HepG2 (cell line): ENCODE results near the gene NRL. TPM values are rescaled to one million over a fixed set of nuclear protein-coding genes. Genes with fewer than 3 reads are reported as not detected.

Experiments used
- ATAC-seq: fragments of 200-7000 bp; cut with Tn5 transposase; 3 replicates; pipeline ENCODE4 v1.9.1; 2020; ENCODE audit warnings: mild to moderate bottlenecking, moderate library complexity
- BruUV-seq: library from RNA; stranded (reverse); fragments of 400-500 nt; replicated peaks from 2 replicates; lab custom pipeline; 2021; lab: Mats Ljungman, UMichigan
- CTCF ChIA-PET: fragments of 300-600 bp; formaldehyde crosslinking; extraction: SDS; loops from one replicate; lab custom pipeline; 2021; ENCODE audit warnings: low total read pairs, inconsistent platforms, low intra/inter-chr PET ratio; lab: Yijun Ruan, JAX
- POLR2A ChIA-PET: fragments of 350-600 bp; sonication (Branson Sonifier 250); formaldehyde crosslinking; loops from one replicate; lab custom pipeline; 2020; ENCODE audit warnings: antibody characterized with exemption, inconsistent platforms; lab: Yijun Ruan, JAX
- DNase-seq: peaks from one replicate; pipeline ENCODE4 v3.0.0-alpha.2; 2015; ENCODE audit warnings: low spot score
- FAIRE-seq: peaks from 3 replicates; lab custom pipeline; 2011; peaks lifted over from hg19 to GRCh38; lab: Jason Lieb, UNC
- H2AFZ ChIP-seq: one replicate; pipeline ENCODE4 v1.6.1; 2011; ENCODE audit warnings: low read length, inconsistent platforms
- H3K27ac ChIP-seq: fragments of 300-600 bp; 3 replicates; pipeline ENCODE4 v1.8.0; 2011; ENCODE audit warnings: mixed run types, mild to moderate bottlenecking, mixed read lengths, low read length, inconsistent platforms; ENCODE audit not compliant: insufficient read depth; ENCODE audit errors: extremely low read length
- H3K27me3 ChIP-seq, 2 experiments: fragments of 200-600 bp in 1 of 2; 2 replicates in 1 of 2; 3 replicates in 1 of 2; pipeline versions ENCODE4 v1.6.0 to v1.8.0; 2011; ENCODE audit warnings: low read length in 2 of 2, mild to moderate bottlenecking in 2 of 2, moderate library complexity in 2 of 2, inconsistent platforms in 1 of 2; ENCODE audit not compliant: insufficient read depth in 2 of 2, control insufficient read depth in 1 of 2
- H3K36me3 ChIP-seq, 2 experiments: fragments of 200-600 bp in 1 of 2; replicated peaks in 1 of 2; 2 replicates in 1 of 2; 3 replicates in 1 of 2; pipeline versions ENCODE4 v1.5.1 to v1.8.0; 2011; ENCODE audit warnings: low read length in 2 of 2, inconsistent platforms in 1 of 2; ENCODE audit not compliant: insufficient read depth in 2 of 2, control insufficient read depth in 1 of 2
- H3K4me1 ChIP-seq: 2 replicates; pipeline ENCODE4 v1.5.1; 2012; ENCODE audit warnings: low read length, inconsistent platforms; ENCODE audit not compliant: insufficient read depth
- H3K4me2 ChIP-seq: 2 replicates; pipeline ENCODE4 v1.6.0; 2011; ENCODE audit warnings: low read depth, low read length, inconsistent platforms
- H3K4me3 ChIP-seq, 3 experiments: fragments of 200-600 bp in 1 of 3; sonication (generic), shearing (Covaris generic) in 1 of 3; replicated peaks in 1 of 3; 2 replicates each; pipeline ENCODE4 v1.5.1; 2011 to 2016; ENCODE audit warnings: low read length in 3 of 3, inconsistent platforms in 2 of 3, low read depth in 2 of 3, mild to moderate bottlenecking in 2 of 3, control low read depth in 1 of 3, mixed read lengths in 1 of 3; ENCODE audit not compliant: insufficient read depth in 1 of 3
- H3K79me2 ChIP-seq: one replicate; pipeline ENCODE4 v1.6.1; 2011; ENCODE audit warnings: low read length, inconsistent platforms; ENCODE audit not compliant: insufficient read depth
- H3K9ac ChIP-seq: 2 replicates; pipeline ENCODE4 v1.6.0; 2011; ENCODE audit warnings: mild to moderate bottlenecking, low read depth, low read length, inconsistent platforms; ENCODE audit not compliant: insufficient read depth
- H3K9me3 ChIP-seq: 2 replicates; pipeline ENCODE4 v1.5.1; 2012; ENCODE audit warnings: mild to moderate bottlenecking, low read length
- H4K20me1 ChIP-seq: 2 replicates; pipeline ENCODE4 v1.6.0; 2011; ENCODE audit warnings: inconsistent platforms, mild to moderate bottlenecking, low read length, moderate library complexity; ENCODE audit not compliant: insufficient read depth
- BRF2 ChIP-seq: sonication (generic); formaldehyde crosslinking; IDR thresholded peaks from 2 replicates; pipeline ENCODE4 v1.8.1; 2022; ENCODE audit warnings: mild to moderate bottlenecking, missing genetic modification reagents
- RFXANK ChIP-seq: IDR thresholded peaks from 2 replicates; pipeline ENCODE4 v1.6.1; 2016
- ZFP41 ChIP-seq: sonication (generic); formaldehyde crosslinking; IDR thresholded peaks from 2 replicates; pipeline ENCODE4 v1.4.0; 2020; ENCODE audit warnings: mild to moderate bottlenecking, missing genetic modification reagents, borderline replicate concordance
- ZNF713 ChIP-seq: sonication (generic); formaldehyde crosslinking; IDR thresholded peaks from 2 replicates; pipeline ENCODE4 v1.4.0; 2020; ENCODE audit warnings: mild to moderate bottlenecking, missing genetic modification reagents
- WGBS: methylation state at CpG from one replicate; pipeline ENCODE4 v1.1.6; 2017; ENCODE audit warnings: low lambda C conversion rate; 5-methylcytosine and 5-hydroxymethylcytosine counted together
- in situ Hi-C: cut with HindIII; loops from 2 replicates; pipeline ENCODE4 v1.10.0; 2017; ENCODE audit warnings: low pct_unique_long_range_greater_than_20kb; ENCODE audit not compliant: extremely low pct_ligation_motif_present
- intact Hi-C: fragments of 100-400 bp; cut with micrococcal nuclease; formaldehyde crosslinking; loops from one replicate; pipeline ENCODE4 v1.10.0; 2022; ENCODE audit not compliant: unreplicated experiment
- polyA plus RNA-seq, 8 experiments: library from polyadenylated mRNA; depleted of rRNA in 3 of 8; stranded (reverse) in 7 of 8; unstranded in 1 of 8; fragments of >200 nt; fragmentation: Illumina TruSeq in 4 of 8; extraction: Trizol in 4 of 8; gene quantifications; 2 replicates each; pipeline versions ENCODE4 v1.2.1 to v1.2.3, GENCODE V29; 2011 to 2016; ENCODE audit warnings: low read depth in 4 of 8, missing spikeins in 1 of 8, mixed read lengths in 1 of 8; ENCODE audit not compliant: insufficient read depth in 1 of 8
- total RNA-seq, 5 experiments: library from RNA; depleted of rRNA; stranded (reverse); fragments of >200 nt; fragmentation: Illumina TruSeq; extraction: Trizol; gene quantifications; 2 replicates each; pipeline ENCODE4 v1.2.3, GENCODE V29; 2016; ENCODE audit warnings: low read depth in 1 of 5
- TF ChIP-seq, protein P1 (sequence below): sonication (generic); formaldehyde crosslinking; IDR thresholded peaks from 2 replicates; pipeline ENCODE4 v1.4.0; 2020; ENCODE audit warnings: missing genetic modification reagents

NRL gene
- total and polyA plus RNA-seq, 2 of the 13 experiments (the other 11 are each of a cell fraction or from before 2014, with no cell fraction given), result 2.5 to 4.7 TPM

DNA sequence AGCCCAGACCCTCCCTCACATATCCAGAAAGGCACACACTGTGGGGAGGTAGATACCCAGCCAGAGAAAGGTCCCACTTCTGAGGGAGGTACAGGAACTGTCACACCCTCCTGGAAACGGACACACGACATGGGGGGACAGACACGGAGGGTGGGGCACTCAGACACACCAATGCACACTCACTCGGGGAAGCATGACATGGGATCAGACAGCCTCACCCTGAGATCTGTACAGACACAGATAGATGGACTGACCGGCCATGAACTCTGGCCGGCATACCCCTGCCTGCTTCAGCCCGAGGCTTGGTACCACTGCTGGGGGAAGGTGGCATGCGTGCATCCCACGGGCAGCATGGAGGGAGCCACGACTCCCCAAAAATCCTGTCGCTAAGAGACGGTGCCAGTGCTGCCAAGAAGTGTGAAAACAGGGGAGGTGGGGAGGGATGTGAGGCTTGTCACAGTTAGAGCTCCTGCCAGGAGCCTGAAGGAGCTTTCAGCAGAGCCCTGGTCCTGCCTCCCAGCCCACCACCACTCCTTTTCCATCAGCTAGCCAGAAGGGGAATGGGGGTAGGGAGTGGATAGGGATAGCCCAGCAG lies 42.8 kb downstream of the NRL start (continued):
- no peak for TF ChIP-seq BRF2 (CRISPR knock-in tag)

DNA sequence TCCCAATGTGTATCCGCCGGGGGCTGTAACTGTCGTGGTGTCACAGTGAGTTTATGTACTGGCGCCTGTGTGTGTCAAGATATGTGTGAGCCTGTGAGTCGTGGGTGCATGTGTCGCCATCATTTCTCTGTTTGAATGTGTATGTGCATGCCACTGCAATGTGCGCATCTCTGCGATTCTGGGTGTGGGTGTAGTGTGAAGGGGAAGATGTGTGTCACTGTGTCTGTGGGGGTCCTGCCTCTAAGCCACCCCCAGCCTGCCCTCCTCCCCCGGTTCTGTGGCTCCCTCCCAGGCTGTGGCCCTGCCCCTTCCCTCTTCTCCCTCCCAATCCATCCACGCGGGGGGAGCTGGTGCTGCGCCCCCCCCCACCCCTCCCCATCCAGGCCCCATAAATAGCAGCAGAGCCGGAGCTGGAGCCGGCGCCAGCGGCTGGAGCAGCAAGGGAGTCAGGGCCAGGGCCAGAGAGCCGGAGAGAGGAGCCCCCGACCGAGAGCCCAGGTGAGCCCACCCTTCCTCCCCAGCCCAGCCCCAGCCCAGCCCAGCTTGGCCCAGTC lies 43.5 kb downstream of the NRL start, which contains the start of gene CPNE6:
TSS of gene CPNE6 (plus strand) at position 419 of the 554 bp plus-strand sequence. CDS start 1,375 bp downstream, outside the sequence.
- 46% methylated on average over 19 of the region's 19 CpGs for WGBS
- CTCF ChIA-PET, result no interaction called here
- BruUV-seq, result no TSS peak

More for the DNA sequence above, 43.5 kb downstream of the NRL start, which contains the start of gene CPNE6:
- H4K20me1 ChIP-seq, result no peaks in the 10 kb centered on the region
- H3K4me3 ChIP-seq, result no peak within 1 kb of the TSS
- peaks cover 55% of the 10 kb centered on the region for H3K4me1 ChIP-seq
- ATAC-seq, result no peak
- no peaks in the 10 kb centered on the region for H3K9me3 ChIP-seq
- no peak within 1 kb of the TSS for H3K27ac ChIP-seq
- FAIRE-seq, result no peak
- no peaks in the 10 kb centered on the region for H3K79me2 ChIP-seq
- DNase-seq, result no peak
- peaks cover 13 to 56% of the 10 kb centered on the region in 2 experiments; a peak in 4 of 5 replicates for H3K27me3 ChIP-seq
- POLR2A ChIA-PET, result interaction anchor here (0.8 to 8.3 kb wide), 5 partner anchors 9 to 44 kb away, joined by 3 to 68 read pairs (median 3); partner anchors contain the start of genes DCAF11, NRL and PCK2
- intact Hi-C loops, result no loop called here
- TF ChIP-seq ZNF713 (CRISPR knock-in tag), result no peak
- no peak for TF ChIP-seq ZFP41 (CRISPR knock-in tag)
- TF ChIP-seq RFXANK (CRISPR knock-in tag), result no peak
- TF ChIP-seq, protein P1, sequence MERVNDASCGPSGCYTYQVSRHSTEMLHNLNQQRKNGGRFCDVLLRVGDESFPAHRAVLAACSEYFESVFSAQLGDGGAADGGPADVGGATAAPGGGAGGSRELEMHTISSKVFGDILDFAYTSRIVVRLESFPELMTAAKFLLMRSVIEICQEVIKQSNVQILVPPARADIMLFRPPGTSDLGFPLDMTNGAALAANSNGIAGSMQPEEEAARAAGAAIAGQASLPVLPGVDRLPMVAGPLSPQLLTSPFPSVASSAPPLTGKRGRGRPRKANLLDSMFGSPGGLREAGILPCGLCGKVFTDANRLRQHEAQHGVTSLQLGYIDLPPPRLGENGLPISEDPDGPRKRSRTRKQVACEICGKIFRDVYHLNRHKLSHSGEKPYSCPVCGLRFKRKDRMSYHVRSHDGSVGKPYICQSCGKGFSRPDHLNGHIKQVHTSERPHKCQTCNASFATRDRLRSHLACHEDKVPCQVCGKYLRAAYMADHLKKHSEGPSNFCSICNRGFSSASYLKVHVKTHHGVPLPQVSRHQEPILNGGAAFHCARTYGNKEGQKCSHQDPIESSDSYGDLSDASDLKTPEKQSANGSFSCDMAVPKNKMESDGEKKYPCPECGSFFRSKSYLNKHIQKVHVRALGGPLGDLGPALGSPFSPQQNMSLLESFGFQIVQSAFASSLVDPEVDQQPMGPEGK (CRISPR knock-in tag), result peak; percentile 33
- no peak within 1 kb of the TSS for H3K4me2 ChIP-seq
- H3K9ac ChIP-seq, result no peak within 1 kb of the TSS
- in situ Hi-C loops, result no loop called here
- no peak within 1 kb of the TSS for H2AFZ ChIP-seq
- no peaks in the 10 kb centered on the region for H3K36me3 ChIP-seq
